ENCODE results near the gene PRKCE. TPM values are rescaled to one million over a fixed set of nuclear protein-coding genes. Genes with fewer than 3 reads are reported as not detected.

The PRKCE gene
- total and polyA plus RNA-seq, 2 experiments from 2014 or later: 9.6 to 11.9 TPM

GRCh38 chr2:45743531-45744396, 92.3 kb downstream of the PRKCE start:
- H3K4me2 ChIP-seq: no peak overlapping the region
- TF ChIP-seq EZH2phosphoT487 (IDR thresholded peaks at IDR 0.05; ENCODE audit: low read depth, severe bottlenecking, unreplicated experiment) (no peak), EZH2 (IDR thresholded peaks at IDR 0.05; ENCODE audit: borderline replicate concordance) (no peak), CTCF (IDR thresholded peaks at IDR 0.05; ENCODE audit: poor library complexity) (no peak)
- H3K4me1 ChIP-seq (ENCODE audit: insufficient read depth): no peaks in the 10 kb centered on the region
- no peaks in the 10 kb centered on the region for H4K20me1 ChIP-seq (ENCODE audit: insufficient read depth, poor library complexity, severe bottlenecking)
- no peaks in the 10 kb centered on the region for H3K9me3 ChIP-seq (ENCODE audit: low read depth)
- H3K36me3 ChIP-seq (replicated peaks; ENCODE audit: insufficient read depth, low read depth): no peaks in the 10 kb centered on the region
- DNase-seq (ENCODE audit: low spot score): peak; percentile 58
- no peak overlapping the region for H3K4me3 ChIP-seq
- no peak overlapping the region for H2AFZ ChIP-seq
- peak overlapping the region; percentile 81 for H3K27ac ChIP-seq
- no peaks in the 10 kb centered on the region for H3K27me3 ChIP-seq
- WGBS (ENCODE audit: low lambda C conversion rate, missing lambda C conversion rate): 55% methylated on average over 12 of the region's 12 CpGs
- H3K9me2 ChIP-seq (replicated peaks; ENCODE audit: insufficient read depth): no peaks in the 10 kb centered on the region
- peaks cover 5% of the 10 kb centered on the region for H3K79me2 ChIP-seq

- Histone ChIP-seq H3K9me3 (ENCODE audit: low read depth) (no peaks in the 10 kb centered on the region), H3K4me3 (no peak overlapping the region), H4K20me1 (ENCODE audit: insufficient read depth, poor library complexity, severe bottlenecking) (no peaks in the 10 kb centered on the region), H2AFZ (no peak overlapping the region), H3K27ac (no peak overlapping the region), H3K4me2 (no peak overlapping the region), H3K36me3 (replicated peaks; ENCODE audit: insufficient read depth, low read depth) (no peaks in the 10 kb centered on the region), H3K4me1 (ENCODE audit: insufficient read depth) (no peaks in the 10 kb centered on the region), H3K9me2 (replicated peaks; ENCODE audit: insufficient read depth) (no peaks in the 10 kb centered on the region), H3K79me2 (peaks cover 5% of the 10 kb centered on the region), H3K27me3 (no peaks in the 10 kb centered on the region)
- DNase-seq (ENCODE audit: low spot score): no peak
- TF ChIP-seq EZH2phosphoT487 (IDR thresholded peaks at IDR 0.05; ENCODE audit: low read depth, severe bottlenecking, unreplicated experiment) (no peak), CTCF (IDR thresholded peaks at IDR 0.05; ENCODE audit: poor library complexity) (no peak), EZH2 (IDR thresholded peaks at IDR 0.05; ENCODE audit: borderline replicate concordance) (no peak)
- WGBS (ENCODE audit: low lambda C conversion rate, missing lambda C conversion rate): 76% methylated on average over 5 of the region's 5 CpGs
These were observed 93.8 kb downstream of the PRKCE start for GRCh38 chr2:45745231-45745630.

- TF ChIP-seq EZH2 (IDR thresholded peaks at IDR 0.05; ENCODE audit: borderline replicate concordance) (no peak), EZH2phosphoT487 (IDR thresholded peaks at IDR 0.05; ENCODE audit: low read depth, severe bottlenecking, unreplicated experiment) (no peak), CTCF (IDR thresholded peaks at IDR 0.05; ENCODE audit: poor library complexity) (no peak)
- WGBS (ENCODE audit: low lambda C conversion rate, missing lambda C conversion rate): 97% methylated on average over 4 of the region's 4 CpGs
- H3K79me2 ChIP-seq: peaks cover 5% of the 10 kb centered on the region
- H3K4me3 ChIP-seq: no peak overlapping the region
- H3K9me2 ChIP-seq (replicated peaks; ENCODE audit: insufficient read depth): no peaks in the 10 kb centered on the region
- H4K20me1 ChIP-seq (ENCODE audit: insufficient read depth, poor library complexity, severe bottlenecking): no peaks in the 10 kb centered on the region
- no peak overlapping the region for H3K27ac ChIP-seq
- H3K4me1 ChIP-seq (ENCODE audit: insufficient read depth): no peaks in the 10 kb centered on the region
- H3K27me3 ChIP-seq: no peaks in the 10 kb centered on the region
- no peaks in the 10 kb centered on the region for H3K9me3 ChIP-seq (ENCODE audit: low read depth)
- H3K36me3 ChIP-seq (replicated peaks; ENCODE audit: insufficient read depth, low read depth): no peaks in the 10 kb centered on the region
- H3K4me2 ChIP-seq: no peak overlapping the region
- DNase-seq (ENCODE audit: low spot score): no peak
- no peak overlapping the region for H2AFZ ChIP-seq
These were observed 95.4 kb downstream of the PRKCE start for GRCh38 chr2:45746888-45747287.
